Muscle of back (tissue), 11 donors: Measurements from ENCODE around the gene PTCH1. TPM values are rescaled to one million over a fixed set of nuclear protein-coding genes. Genes with fewer than 3 reads are reported as not detected.

ENCODE experiments used
- DNase-seq, 3 donors: peaks; one replicate each; pipeline versions ENCODE4 v3.0.0 to v3.0.0-alpha.2; 2013
- polyA plus RNA-seq, 10 donors: library from polyadenylated mRNA; unstranded; fragments of 120-200 nt; gene quantifications; one replicate each; pipeline ENCODE4 v1.2.1, GENCODE V29; 2013; ENCODE audit not compliant: insufficient read length in 10 of 10

The PTCH1 gene
- polyA plus RNA-seq, 10 donors = 5.1 to 32.6 (median 7.7) TPM

- peak in 1 of 3 donors; percentile 14 for DNase-seq
Measured at GRCh38 chr9:95406121-95406520, 110.7 kb downstream of the PTCH1 start.

- DNase-seq = peak in 1 of 3 donors; percentile 15
Measured at GRCh38 chr9:95399261-95399660, 117.5 kb downstream of the PTCH1 start.

Other genes starting within 250 kb of the PTCH1 start
- 10 to 100 TPM; 10.6 to 18.9 (median 15.4) TPM for gene FANCC, start 199.3 kb downstream of the PTCH1 start, polyA plus RNA-seq